A375 (cell line): ENCODE data around the gene PRMT7. TPM values are rescaled to one million over a fixed set of nuclear protein-coding genes. Genes with fewer than 3 reads are reported as not detected.

Experiments
- small RNA-seq: library from RNA; depleted of rRNA; stranded (forward); fragments of <200 nt; gene quantifications from one replicate; pipeline ENCODE3, GENCODE V24; 2014
- total RNA-seq: library from RNA; depleted of rRNA; stranded (reverse); fragments of >200 nt; shearing (Covaris generic); gene quantifications from 2 replicates; pipeline ENCODE4 v1.2.3, GENCODE V29; 2014; rRNA removed

The PRMT7 gene
- total RNA-seq = 67.6 and 79.4 TPM in 2 replicates

GRCh38 chr16:68310774-68311511 lies at the start of gene PRMT7, which contains the start of gene SLC7A6OS:
Gene PRMT7, plus strand, starts transcription at chr16:68311019. Its CDS starts 4,961 bp downstream, at chr16:68315980.
Gene SLC7A6OS, minus strand, starts transcription at chr16:68310946. Its CDS starts 20 bp downstream, at chr16:68310926.

GRCh38 chr16:68264128-68265077 lies 46.4 kb upstream of the PRMT7 start, which contains the start of gene SLC7A6:
Gene SLC7A6, plus strand, starts transcription at chr16:68264526. Its CDS starts 10,201 bp downstream, at chr16:68274727.

Small RNA genes within 50 kb of the gene (small RNA-seq; reads per million reads assigned to genes)
- not detected for gene RNU4-30P
- not detected for gene RNU6-1262P

Other genes starting within 250 kb of the PRMT7 start
- 19.3 and 21.5 TPM in 2 replicates for gene NFATC3, start 225.6 kb upstream of the PRMT7 start, total RNA-seq
- 0.15 and 0.50 TPM in 2 replicates for gene ESRP2, start 74.9 kb upstream of the PRMT7 start, total RNA-seq
- 17.0 and 18.0 TPM in 2 replicates for gene PLA2G15, start 65.6 kb upstream of the PRMT7 start, total RNA-seq
- gene SLC7A6, start 46.5 kb upstream of the PRMT7 start, total RNA-seq = 16.4 and 22.3 TPM in 2 replicates
- 20.5 and 24.8 TPM in 2 replicates for gene SLC7A6OS, start 73 bp upstream of the PRMT7 start, total RNA-seq
- gene SMPD3, start 137.5 kb downstream of the PRMT7 start, total RNA-seq = 0.19 and 0.53 TPM in 2 replicates
- gene ZFP90, start 228.3 kb downstream of the PRMT7 start, total RNA-seq = 13.6 and 18.6 TPM in 2 replicates